OCI-LY1 (cell line): ENCODE data around the gene PRKG1.

ENCODE experiments used
- CTCF ChIP-seq: fragments of 200-600 bp; sonication (generic), shearing (Covaris generic); IDR thresholded peaks from 2 replicates; pipeline ENCODE4 v1.5.1; 2017; ENCODE audit warnings: mild to moderate bottlenecking, antibody characterized with exemption, low read length, moderate library complexity, mixed read lengths
- EZH2 ChIP-seq: fragments of 200-600 bp; sonication (generic), shearing (Covaris generic); IDR thresholded peaks from 2 replicates; pipeline ENCODE4 v1.8.0; 2017; ENCODE audit warnings: borderline replicate concordance, mixed run types, mild to moderate bottlenecking, antibody characterized with exemption, low read length, moderate library complexity, mixed read lengths

- TF ChIP-seq CTCF (no peak), EZH2 (no peak)
These were observed 1072.5 kb downstream of the PRKG1 start for GRCh38 chr10:52146766-52147165.
